Subcutaneous adipose tissue (tissue), 4 donors: ENCODE data around the gene ZFP1. TPM values are rescaled to one million over a fixed set of nuclear protein-coding genes. Genes with fewer than 3 reads are reported as not detected.

Source experiments
- total RNA-seq, 4 donors: library from RNA; depleted of rRNA; stranded (reverse); fragments of >200 nt; gene quantifications; one replicate each; pipeline ENCODE4 v1.1.0, GENCODE V29; 2016
- TF ChIP-seq, protein P1 (sequence below): fragments of 450-650 bp; IDR thresholded peaks from one replicate; pipeline ENCODE4 v1.5.1; 2016; ENCODE audit warnings: low read depth, mild to moderate bottlenecking, control low read depth, antibody characterized with exemption, moderate library complexity

The ZFP1 gene
- total RNA-seq, 4 donors from 2014 or later: 7.7 to 12.2 (median 8.3) TPM

DNA sequence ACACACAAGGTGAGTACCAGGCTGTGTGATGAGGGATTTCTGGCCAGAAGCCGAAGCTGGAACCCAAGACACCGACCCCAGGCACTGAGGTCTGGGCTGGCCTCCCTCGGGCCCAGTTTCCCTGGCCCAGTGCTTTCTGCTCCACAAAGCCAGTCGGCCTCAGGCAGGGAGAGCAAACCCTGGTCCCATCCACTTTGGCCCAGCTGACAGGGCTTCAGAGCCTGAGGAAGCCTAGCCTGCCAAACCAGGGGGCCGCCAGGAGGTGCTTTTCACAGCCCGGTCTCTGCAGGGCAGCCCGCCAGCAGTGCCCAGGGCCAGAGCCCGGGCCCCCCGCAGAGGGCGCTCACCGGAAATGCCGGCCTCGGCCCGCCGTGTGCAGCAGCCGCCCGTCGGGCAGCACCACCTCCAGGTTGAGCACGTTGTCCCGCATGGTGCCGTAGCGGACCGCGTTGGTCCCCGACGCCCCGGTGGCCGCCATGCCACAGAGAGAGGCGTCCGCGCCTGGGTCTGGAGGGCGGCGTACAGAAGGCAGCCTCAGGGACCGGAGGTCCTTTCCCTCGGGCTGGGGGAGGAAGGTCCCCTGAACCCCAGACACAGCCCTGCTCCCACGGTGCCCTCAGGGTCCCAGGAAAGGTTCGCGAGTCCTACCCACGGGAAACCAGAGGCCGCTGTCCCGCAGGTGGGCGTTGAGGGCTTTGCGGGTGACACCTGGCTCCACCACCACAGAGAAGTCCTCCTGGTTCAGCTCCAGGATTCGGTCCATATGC, 34.0 kb upstream of the ZFP1 start:
- TF ChIP-seq, protein P1, sequence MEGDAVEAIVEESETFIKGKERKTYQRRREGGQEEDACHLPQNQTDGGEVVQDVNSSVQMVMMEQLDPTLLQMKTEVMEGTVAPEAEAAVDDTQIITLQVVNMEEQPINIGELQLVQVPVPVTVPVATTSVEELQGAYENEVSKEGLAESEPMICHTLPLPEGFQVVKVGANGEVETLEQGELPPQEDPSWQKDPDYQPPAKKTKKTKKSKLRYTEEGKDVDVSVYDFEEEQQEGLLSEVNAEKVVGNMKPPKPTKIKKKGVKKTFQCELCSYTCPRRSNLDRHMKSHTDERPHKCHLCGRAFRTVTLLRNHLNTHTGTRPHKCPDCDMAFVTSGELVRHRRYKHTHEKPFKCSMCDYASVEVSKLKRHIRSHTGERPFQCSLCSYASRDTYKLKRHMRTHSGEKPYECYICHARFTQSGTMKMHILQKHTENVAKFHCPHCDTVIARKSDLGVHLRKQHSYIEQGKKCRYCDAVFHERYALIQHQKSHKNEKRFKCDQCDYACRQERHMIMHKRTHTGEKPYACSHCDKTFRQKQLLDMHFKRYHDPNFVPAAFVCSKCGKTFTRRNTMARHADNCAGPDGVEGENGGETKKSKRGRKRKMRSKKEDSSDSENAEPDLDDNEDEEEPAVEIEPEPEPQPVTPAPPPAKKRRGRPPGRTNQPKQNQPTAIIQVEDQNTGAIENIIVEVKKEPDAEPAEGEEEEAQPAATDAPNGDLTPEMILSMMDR: no peak

DNA sequence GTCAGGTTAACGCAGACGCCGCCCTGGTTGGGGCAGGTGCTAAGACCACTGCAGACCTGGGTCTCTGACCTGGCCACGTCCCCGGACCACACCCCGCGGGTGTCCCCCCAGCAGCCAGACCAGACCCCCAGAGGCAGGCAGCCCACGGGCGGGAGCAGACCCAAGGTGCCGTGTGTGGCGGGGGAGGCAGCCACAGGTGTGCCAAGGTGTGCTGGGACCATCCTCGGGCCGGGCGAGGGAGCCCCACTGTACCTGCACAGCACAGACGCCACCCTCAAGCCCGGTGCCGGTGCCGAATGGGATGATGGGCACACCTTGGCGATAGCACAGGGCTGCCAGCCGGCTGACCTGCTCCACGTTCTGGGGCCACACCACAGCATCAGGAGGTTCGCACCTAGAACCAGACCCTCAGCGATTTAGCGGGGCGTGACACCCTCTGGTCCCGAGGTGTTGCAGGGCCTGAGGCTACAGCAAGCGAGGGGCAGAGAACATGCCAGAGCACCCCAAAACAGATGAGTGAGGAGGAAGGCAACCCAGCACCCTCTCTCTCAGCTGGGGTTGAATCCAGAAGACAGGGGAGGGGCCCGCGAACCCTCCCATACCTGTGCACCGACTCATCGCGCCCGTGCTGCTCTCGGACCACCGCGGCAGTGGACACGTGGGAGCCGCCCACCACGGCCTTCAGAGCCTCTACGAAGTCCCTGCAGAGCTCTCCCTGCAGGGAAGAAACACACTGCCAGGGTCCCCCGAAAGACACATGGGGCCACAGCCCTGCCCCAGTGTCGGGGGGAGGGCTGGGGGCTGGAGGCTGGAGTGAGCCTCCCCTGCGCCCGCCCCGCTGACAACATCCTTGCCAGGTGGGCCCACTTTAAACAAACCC, 33.1 kb upstream of the ZFP1 start:
- TF ChIP-seq, protein P1: no peak

DNA sequence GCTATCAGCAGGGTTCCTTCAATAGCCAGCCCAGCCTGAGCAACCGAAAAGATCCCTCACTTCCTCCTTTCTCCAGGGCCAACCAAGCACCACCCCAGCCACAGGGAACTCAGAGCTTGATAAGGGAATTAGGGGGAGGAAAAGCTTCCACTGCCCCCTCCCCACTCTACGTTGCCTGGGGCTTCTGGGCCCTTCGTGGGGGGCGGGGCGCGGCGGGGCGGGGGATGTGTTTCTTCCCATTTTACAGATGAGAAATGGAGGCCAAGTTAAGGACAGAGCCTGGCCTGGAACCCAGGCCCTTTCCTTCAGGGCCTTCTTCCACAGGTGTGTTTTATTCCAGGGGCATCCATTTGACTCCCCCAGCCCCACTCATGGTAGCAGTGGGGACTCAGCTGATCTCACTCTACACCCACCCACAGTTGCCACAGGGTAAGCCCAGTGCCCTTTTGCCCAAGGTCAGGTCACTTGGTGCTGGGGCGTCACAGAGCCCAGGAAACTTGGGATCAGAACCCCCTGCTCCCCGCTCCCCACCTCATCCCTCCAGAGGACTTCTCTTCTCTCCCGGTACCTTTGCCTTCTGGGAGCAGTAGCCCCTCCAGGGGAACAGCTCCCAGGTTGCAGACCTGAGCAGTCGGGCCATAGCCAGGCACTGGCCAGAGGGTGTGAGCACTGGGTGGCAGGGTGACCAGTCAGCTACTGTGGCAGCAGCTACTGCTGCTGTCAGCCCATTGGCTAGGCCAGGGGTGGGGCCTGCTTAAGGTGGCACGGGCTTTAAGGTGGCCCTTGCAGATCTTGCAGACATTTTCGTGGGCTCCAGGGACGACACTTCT, 32.0 kb upstream of the ZFP1 start, which contains the start of gene LDHD:
Gene LDHD (minus strand): TSS at position 700 of the 830 bp plus-strand sequence. CDS start 60 bp downstream, at position 640.
- TF ChIP-seq, protein P1: no peak

DNA sequence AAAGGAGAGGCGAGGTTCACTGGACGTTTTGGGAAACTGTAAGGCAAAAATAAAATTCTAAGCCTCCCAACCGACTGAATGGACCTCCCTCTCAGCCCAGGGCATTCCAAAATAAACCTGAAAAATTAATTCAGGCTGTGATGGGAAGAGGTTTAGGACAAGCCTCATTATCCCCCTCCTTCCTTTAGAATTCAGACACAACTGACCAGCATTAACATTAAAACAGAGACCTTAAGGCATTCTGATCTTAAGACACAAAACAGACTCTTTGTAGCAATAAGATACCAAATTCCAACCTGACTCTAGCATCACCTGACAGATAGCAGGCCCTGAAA, 31.4 kb upstream of the ZFP1 start:
- TF ChIP-seq, protein P1: no peak

DNA sequence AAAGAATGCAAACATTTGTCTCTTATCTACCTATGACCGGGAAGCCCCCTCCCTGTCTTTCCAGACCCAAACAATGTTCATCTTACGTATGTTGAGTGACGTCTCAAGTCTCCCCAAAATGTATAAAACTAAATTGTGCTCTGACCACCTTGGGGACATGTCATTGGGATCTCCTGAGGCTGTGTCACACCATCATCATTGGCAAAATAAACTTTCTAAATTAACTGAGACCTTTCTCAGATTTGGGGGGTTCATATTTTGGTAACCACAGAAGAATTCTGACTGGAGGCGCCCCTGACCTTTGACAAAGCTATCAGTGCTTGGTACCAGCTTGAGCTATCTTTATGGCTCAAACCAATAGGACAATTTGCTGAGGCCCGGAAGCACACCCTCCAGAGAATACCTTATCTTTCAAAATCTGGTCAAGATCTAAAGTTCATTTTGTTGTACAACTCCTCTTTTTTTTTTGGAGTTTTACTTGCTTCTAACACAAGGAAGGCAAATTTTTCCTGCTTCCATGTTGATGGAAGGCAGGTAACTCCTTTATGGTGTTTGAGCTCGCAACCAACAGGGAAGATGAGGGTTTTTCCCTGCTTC, 29.3 kb upstream of the ZFP1 start:
- TF ChIP-seq, protein P1: no peak

DNA sequence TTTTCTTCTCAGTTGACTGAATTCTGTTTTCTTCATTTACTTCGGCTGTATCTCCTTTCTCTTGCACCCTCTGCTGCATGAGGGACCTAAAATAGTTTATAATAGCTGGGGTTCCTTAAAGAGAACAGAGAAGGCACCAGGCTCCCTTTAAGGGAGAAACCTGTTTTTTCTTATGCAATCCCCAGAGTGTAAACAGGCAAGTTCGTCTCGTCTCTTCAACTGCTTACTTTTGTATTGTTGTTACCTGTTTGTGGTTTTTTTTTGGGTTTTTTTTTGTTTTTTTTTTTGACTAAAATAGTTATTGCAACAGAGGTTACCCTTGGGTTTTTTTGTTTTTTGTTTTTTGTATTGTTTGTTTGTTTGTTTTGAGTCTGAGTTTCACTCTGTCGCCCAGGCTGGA, 28.1 kb upstream of the ZFP1 start:
- TF ChIP-seq, protein P1: no peak
